ENCODE data around the gene S100A7A.

DNA sequence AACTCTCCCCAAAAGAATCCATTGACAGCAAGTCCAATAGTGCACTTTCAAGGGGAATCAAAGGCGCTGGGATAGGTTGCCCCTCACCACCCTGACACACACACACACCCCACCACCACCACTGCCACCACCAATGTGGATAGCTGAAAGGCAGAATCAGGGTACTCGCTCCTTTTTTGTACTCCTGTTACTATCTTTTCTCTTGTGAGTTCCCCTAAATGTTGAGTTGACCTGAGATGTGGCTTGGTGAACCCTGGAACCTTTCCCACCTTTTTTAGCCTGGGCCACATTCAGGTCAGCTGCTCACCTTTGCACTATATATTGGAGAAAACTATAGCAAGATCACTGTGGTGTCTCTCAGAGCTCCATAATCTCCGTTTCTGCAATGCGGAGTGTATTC is 29.3 kb upstream of the S100A7A start:
- TF ChIP-seq ARNTL (CRISPR knock-in tag; IDR thresholded peaks at IDR 0.05; ENCODE audit: borderline replicate concordance, low read depth) = no peak
- TF ChIP-seq BACH2 (CRISPR knock-in tag; IDR thresholded peaks at IDR 0.05; ENCODE audit: borderline replicate concordance) = no peak
- no peak for TF ChIP-seq ZFP30 (CRISPR knock-in tag; IDR thresholded peaks at IDR 0.05)
- no peak for TF ChIP-seq GLIS3 (CRISPR knock-in tag; IDR thresholded peaks at IDR 0.05)
- TF ChIP-seq, protein P1, sequence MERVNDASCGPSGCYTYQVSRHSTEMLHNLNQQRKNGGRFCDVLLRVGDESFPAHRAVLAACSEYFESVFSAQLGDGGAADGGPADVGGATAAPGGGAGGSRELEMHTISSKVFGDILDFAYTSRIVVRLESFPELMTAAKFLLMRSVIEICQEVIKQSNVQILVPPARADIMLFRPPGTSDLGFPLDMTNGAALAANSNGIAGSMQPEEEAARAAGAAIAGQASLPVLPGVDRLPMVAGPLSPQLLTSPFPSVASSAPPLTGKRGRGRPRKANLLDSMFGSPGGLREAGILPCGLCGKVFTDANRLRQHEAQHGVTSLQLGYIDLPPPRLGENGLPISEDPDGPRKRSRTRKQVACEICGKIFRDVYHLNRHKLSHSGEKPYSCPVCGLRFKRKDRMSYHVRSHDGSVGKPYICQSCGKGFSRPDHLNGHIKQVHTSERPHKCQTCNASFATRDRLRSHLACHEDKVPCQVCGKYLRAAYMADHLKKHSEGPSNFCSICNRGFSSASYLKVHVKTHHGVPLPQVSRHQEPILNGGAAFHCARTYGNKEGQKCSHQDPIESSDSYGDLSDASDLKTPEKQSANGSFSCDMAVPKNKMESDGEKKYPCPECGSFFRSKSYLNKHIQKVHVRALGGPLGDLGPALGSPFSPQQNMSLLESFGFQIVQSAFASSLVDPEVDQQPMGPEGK (CRISPR knock-in tag; IDR thresholded peaks at IDR 0.05; ENCODE audit: borderline replicate concordance) = no peak
- TF ChIP-seq CSDC2 (CRISPR knock-in tag; IDR thresholded peaks at IDR 0.05) = no peak
- no peak for TF ChIP-seq SNAI2 (CRISPR knock-in tag; IDR thresholded peaks at IDR 0.05)
- no peak for TF ChIP-seq ISL1 (CRISPR knock-in tag; IDR thresholded peaks at IDR 0.05)
- TF ChIP-seq ZNF8 (CRISPR knock-in tag; IDR thresholded peaks at IDR 0.05) = no peak
- TF ChIP-seq OSR1 (CRISPR knock-in tag; IDR thresholded peaks at IDR 0.05) = no peak

All from SK-N-SH treated with all-trans-retinoic acid at 6 μM for 48 hours (cell line).